Measurements from ENCODE around the gene TEX51.

Gene TEX51

DNA sequence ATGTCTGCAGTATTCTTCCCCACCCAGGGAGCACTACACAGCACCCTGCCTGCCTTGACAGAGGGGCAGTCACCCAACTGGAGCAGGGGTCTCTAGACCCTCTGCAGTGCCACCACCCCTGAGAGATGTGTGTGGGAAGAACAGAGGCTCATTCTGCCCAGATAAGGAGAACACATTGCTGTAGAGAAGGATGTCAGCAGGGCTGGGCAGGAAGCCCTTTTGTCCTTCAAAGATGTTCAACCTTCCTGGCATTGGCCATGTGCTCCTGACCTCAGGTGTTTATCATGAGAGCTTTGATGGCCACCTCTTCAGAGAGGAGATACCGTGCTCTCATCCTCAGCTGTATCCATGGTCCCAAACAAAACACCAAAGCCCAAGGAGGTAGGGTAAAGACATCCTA lies 4.6 kb upstream of the TEX51 start:
- Histone ChIP-seq H3K4me3 (ENCODE audit: low read length) (no peak overlapping the region), H3K9ac (ENCODE audit: low read length) (no peak overlapping the region), H3K4me1 (ENCODE audit: control insufficient read depth, insufficient read depth, low read length) (no peaks in the 10 kb centered on the region), H3K27me3 (replicated peaks; ENCODE audit: control insufficient read depth, insufficient read depth, low read length) (peaks cover 24% of the 10 kb centered on the region), H3K9me3 (ENCODE audit: control insufficient read depth, low read length) (no peaks in the 10 kb centered on the region), H3K36me3 (ENCODE audit: control insufficient read depth, insufficient read depth, low read length, severe bottlenecking) (no peaks in the 10 kb centered on the region)
- no peak for DNase-seq (ENCODE audit: low read depth)

DNA sequence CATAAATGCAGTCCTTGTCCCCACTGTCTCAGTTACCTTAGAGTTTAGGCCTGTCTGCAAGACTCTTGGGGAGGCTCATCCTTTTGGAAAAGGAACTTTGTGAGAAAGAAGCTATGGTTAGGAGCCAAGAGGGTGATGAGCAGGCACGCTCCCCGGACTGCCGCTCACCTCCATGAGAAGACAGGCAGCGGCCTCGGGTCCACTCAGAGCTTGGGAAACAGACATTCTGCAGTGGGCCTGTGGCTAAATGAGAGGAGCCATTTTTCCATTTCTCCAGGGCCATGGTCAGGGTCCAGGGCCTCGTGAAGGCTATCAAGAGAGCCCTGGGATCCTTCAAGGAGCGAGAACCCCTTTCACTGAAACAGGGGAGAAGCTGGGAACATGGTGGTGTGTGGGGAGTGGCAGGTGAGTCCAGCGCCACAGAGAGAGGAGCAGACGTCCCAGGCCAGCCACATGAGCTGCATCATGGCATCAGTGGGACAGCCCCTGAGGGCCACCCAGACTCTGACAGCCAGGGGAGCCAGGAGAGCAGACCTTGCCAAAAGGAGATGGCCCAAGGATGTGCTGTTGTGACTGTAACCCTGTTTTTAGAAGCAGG lies 4.0 kb upstream of the TEX51 start:
- no peak for DNase-seq (ENCODE audit: low read depth)
- H3K27me3 ChIP-seq (replicated peaks; ENCODE audit: control insufficient read depth, insufficient read depth, low read length): peaks cover 23% of the 10 kb centered on the region
- no peak overlapping the region for H3K9ac ChIP-seq (ENCODE audit: low read length)
- no peaks in the 10 kb centered on the region for H3K36me3 ChIP-seq (ENCODE audit: control insufficient read depth, insufficient read depth, low read length, severe bottlenecking)
- H3K4me3 ChIP-seq (ENCODE audit: low read length): no peak overlapping the region
- H3K4me1 ChIP-seq (ENCODE audit: control insufficient read depth, insufficient read depth, low read length): no peaks in the 10 kb centered on the region
- H3K9me3 ChIP-seq (ENCODE audit: control insufficient read depth, low read length): no peaks in the 10 kb centered on the region

DNA sequence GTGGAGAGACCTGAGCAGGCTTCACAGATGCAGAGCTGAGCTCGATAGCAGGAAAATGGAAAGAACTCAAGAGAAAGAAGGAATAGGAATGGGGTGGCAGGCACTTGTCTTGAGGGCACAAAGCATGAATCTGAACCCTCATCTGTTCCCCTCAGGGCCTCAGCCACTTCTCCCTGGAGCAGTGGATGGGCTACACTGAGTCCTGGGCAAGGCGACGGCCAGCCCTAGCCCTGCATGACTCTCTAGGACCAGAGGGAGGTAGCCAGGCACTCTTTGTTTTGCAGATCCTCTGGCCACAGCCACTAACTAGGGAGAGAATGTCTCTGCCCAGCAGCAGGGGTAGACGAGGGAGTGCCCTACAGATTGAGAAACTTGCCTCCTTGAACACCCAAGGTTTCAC lies 3.4 kb upstream of the TEX51 start:
- no peaks in the 10 kb centered on the region for H3K9me3 ChIP-seq (ENCODE audit: control insufficient read depth, low read length)
- no peak overlapping the region for H3K9ac ChIP-seq (ENCODE audit: low read length)
- DNase-seq (ENCODE audit: low read depth): no peak
- H3K4me1 ChIP-seq (ENCODE audit: control insufficient read depth, insufficient read depth, low read length): no peaks in the 10 kb centered on the region
- H3K36me3 ChIP-seq (ENCODE audit: control insufficient read depth, insufficient read depth, low read length, severe bottlenecking): no peaks in the 10 kb centered on the region
- H3K27me3 ChIP-seq (replicated peaks; ENCODE audit: control insufficient read depth, insufficient read depth, low read length): peaks cover 23% of the 10 kb centered on the region
- H3K4me3 ChIP-seq (ENCODE audit: low read length): no peak overlapping the region

DNA sequence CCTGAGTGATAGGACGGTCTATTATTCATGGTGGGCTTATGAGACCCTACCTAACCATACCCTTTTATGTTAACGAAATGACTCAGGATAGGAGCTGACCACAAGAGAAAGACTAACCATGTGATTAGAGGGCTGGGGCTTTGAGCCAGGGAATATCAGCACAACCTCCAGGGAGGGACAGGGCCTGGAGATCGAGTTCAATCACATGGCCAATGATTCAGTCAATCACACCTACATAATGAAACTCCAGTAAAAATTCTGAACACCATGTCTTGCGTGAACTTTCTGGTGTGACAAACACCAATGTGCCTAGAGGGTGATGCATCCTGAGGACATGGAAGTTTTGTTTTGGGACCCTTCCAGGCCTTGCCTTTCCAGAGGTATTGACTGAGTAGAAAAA lies 2.2 kb upstream of the TEX51 start:
- Histone ChIP-seq H3K9me3 (ENCODE audit: control insufficient read depth, low read length) (no peaks in the 10 kb centered on the region), H3K4me1 (ENCODE audit: control insufficient read depth, insufficient read depth, low read length) (no peaks in the 10 kb centered on the region), H3K9ac (ENCODE audit: low read length) (no peak overlapping the region), H3K4me3 (ENCODE audit: low read length) (no peak overlapping the region), H3K27me3 (replicated peaks; ENCODE audit: control insufficient read depth, insufficient read depth, low read length) (peaks cover 14% of the 10 kb centered on the region), H3K36me3 (ENCODE audit: control insufficient read depth, insufficient read depth, low read length, severe bottlenecking) (no peaks in the 10 kb centered on the region)
- no peak for DNase-seq (ENCODE audit: low read depth)

DNA sequence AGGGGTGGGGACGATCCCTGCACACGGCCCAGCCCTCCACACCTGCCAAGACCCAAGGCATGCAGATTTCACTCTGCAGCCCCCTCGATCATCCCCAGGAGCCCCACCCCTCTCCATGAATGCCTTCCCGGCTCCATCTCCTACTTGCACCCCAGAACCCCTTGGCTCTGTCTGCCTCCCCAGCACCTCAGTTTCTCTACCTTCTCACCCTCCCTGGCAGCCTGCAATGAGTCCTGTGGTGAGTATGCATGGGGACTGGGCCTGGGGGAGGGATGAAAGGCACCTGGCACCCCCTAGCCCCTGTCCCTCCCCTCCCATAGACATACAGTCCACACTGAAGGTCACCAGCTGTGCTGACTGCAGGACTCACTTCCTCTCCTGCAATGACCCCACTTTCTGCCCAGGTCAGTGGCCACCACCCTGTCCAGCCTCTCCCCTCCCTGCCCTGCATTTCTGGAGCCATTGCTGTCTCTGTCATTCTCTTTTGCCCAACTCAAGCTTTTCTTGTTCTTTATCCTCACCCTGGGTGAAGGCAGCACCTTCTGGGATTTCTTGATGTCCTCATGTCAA lies 1.0 kb downstream of the TEX51 start:
- peaks cover 15% of the 10 kb centered on the region for H3K9me3 ChIP-seq (ENCODE audit: control insufficient read depth, low read length)
- H3K4me1 ChIP-seq (ENCODE audit: control insufficient read depth, insufficient read depth, low read length): no peaks in the 10 kb centered on the region
- no peaks in the 10 kb centered on the region for H3K36me3 ChIP-seq (ENCODE audit: control insufficient read depth, insufficient read depth, low read length, severe bottlenecking)
- H3K4me3 ChIP-seq (ENCODE audit: low read length): no peak overlapping the region
- no peak overlapping the region for H3K9ac ChIP-seq (ENCODE audit: low read length)
- DNase-seq (ENCODE audit: low read depth): no peak
- H3K27me3 ChIP-seq (replicated peaks; ENCODE audit: control insufficient read depth, insufficient read depth, low read length): peaks cover 13% of the 10 kb centered on the region

DNA sequence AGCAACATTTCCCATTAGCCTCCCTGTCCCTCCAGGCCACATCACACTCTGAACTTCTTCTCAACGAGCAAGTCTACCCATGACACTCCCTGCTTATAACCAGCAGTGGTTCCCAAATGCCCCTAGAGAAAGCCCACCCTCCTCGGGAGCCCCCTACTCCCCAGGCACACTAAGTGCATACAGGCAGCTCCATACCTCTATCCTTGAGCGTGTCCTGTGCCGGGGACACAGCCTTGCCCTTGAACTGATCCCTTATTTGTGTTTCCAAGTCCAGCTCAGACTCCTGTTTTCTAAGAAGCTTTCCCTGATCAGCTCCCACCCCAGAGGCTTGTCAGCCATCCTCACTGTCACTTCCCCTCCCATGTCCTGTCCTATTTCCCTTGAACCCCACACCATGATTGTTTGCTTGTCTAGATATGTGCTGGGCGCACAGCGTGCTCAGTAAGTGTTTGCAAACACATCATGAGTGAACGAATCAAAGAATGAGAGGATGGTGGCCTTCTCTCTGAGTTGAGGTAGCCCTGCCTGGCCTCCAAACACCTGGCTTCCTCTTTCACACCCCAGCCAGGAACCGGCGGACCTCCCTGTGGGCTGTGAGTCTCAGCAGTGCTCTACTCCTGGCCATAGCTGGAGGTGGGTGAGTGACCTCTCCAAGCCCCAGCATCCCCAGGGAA lies 2.1 kb downstream of the TEX51 start:
- Histone ChIP-seq H3K36me3 (ENCODE audit: control insufficient read depth, insufficient read depth, low read length, severe bottlenecking) (no peaks in the 10 kb centered on the region), H3K9me3 (ENCODE audit: control insufficient read depth, low read length) (peaks cover 16% of the 10 kb centered on the region), H3K4me3 (ENCODE audit: low read length) (no peak overlapping the region), H3K9ac (ENCODE audit: low read length) (no peak overlapping the region), H3K4me1 (ENCODE audit: control insufficient read depth, insufficient read depth, low read length) (no peaks in the 10 kb centered on the region), H3K27me3 (replicated peaks; ENCODE audit: control insufficient read depth, insufficient read depth, low read length) (peaks cover 12% of the 10 kb centered on the region)
- no peak for DNase-seq (ENCODE audit: low read depth)

DNA sequence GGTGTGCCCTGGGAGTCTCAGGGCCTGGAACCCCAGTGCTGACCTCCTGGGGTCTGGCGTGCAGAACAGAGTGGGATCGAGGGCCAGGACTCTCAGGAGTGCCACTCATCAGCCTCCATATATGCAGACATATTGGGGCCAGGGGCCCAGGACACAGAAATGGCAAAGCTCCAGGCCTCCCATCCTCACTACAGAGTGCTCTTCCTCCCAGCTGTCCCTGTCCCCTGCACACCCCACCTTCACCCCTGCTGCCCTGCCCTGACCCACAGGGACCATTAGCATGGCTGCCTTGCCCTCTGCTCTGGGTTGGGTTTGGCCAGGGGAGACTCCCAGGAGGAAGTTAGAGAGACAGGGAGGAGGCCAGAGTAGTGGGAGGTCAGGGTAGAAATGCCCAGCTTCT lies 2.8 kb downstream of the TEX51 start:
- Histone ChIP-seq H3K9ac (ENCODE audit: low read length) (no peak overlapping the region), H3K27me3 (replicated peaks; ENCODE audit: control insufficient read depth, insufficient read depth, low read length) (peaks cover 19% of the 10 kb centered on the region), H3K4me1 (ENCODE audit: control insufficient read depth, insufficient read depth, low read length) (no peaks in the 10 kb centered on the region), H3K4me3 (ENCODE audit: low read length) (no peak overlapping the region), H3K36me3 (ENCODE audit: control insufficient read depth, insufficient read depth, low read length, severe bottlenecking) (no peaks in the 10 kb centered on the region), H3K9me3 (ENCODE audit: control insufficient read depth, low read length) (peaks cover 16% of the 10 kb centered on the region)
- no peak for DNase-seq (ENCODE audit: low read depth)

DNA sequence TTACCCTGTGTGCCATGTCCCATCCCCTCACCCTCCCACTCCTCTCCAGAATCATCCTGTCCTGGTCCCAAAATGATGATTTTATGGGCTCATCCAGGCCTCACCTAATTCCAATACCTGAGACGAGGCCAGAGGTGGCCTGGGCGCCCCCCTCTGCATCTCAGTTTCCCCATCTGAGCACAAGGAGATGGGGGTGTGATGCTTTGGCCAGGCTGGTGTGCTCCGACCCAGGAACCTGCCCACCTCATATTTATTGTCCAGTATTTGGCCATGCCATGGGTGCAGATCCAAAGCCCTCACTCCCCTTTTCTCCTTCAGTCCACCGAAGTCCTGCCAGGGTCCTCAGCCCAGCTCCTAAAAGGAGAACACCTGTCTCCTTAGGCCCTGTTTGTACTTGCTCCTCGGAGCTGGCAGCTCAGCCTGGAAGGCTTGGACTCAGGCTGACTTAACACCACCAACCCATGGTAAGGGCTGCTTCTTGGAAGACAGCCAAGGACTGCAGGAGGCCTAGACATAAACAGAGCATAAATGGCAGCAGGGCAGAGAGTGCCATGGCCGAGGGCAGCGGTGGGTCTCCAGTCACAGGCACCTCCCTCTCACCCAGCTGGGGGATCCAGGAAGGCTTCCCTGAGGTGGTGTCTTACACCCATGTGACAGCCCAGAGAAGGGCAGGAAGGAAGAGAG lies 3.6 kb downstream of the TEX51 start:
- Histone ChIP-seq H3K9me3 (ENCODE audit: control insufficient read depth, low read length) (peaks cover 16% of the 10 kb centered on the region), H3K9ac (ENCODE audit: low read length) (no peak overlapping the region), H3K27me3 (replicated peaks; ENCODE audit: control insufficient read depth, insufficient read depth, low read length) (peaks cover 24% of the 10 kb centered on the region), H3K4me1 (ENCODE audit: control insufficient read depth, insufficient read depth, low read length) (no peaks in the 10 kb centered on the region), H3K36me3 (ENCODE audit: control insufficient read depth, insufficient read depth, low read length, severe bottlenecking) (no peaks in the 10 kb centered on the region), H3K4me3 (ENCODE audit: low read length) (no peak overlapping the region)
- DNase-seq (ENCODE audit: low read depth): no peak

DNA sequence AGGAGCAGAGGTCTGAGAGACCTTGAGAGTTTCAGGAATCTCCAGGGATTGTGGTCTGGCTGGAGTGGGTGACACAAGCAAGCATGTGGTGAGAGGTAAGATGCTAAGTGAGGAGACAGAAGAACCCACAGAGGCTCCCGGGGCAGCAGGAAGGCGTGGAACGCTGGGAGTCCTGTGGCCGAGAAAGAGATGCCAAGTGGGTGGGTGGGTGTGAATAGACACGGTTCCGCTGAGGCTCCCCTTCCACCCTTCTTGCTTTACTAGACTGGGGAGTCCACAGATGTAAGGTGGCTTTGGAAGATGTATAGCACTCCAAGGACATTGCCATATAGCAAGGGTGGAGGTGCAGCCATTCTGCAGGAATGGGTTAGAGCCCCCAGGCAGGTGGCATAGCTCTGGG lies 4.2 kb downstream of the TEX51 start:
- H3K4me1 ChIP-seq (ENCODE audit: control insufficient read depth, insufficient read depth, low read length): no peaks in the 10 kb centered on the region
- no peak for DNase-seq (ENCODE audit: low read depth)
- peaks cover 16% of the 10 kb centered on the region for H3K9me3 ChIP-seq (ENCODE audit: control insufficient read depth, low read length)
- no peak overlapping the region for H3K4me3 ChIP-seq (ENCODE audit: low read length)
- no peaks in the 10 kb centered on the region for H3K36me3 ChIP-seq (ENCODE audit: control insufficient read depth, insufficient read depth, low read length, severe bottlenecking)
- no peak overlapping the region for H3K9ac ChIP-seq (ENCODE audit: low read length)
- peaks cover 24% of the 10 kb centered on the region for H3K27me3 ChIP-seq (replicated peaks; ENCODE audit: control insufficient read depth, insufficient read depth, low read length)

DNA sequence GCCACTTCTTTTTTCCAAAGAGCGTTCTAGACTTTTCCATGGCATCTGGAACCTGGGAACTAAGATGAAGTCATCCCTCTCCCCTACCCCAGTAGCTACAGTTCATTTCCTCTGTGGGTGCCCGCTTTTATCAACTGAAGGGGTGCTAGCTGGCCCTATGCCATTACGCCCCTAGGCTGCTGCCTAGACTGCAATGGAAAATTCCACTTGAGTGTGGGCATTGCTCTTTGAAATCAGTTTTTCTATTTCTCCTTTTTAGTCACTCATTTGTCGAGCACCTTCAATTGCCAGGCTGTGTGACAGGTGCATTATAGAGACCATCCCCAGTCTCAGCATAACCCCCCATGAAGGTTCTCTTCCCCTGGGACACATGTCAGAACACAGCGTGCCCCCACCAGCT lies 7.3 kb downstream of the TEX51 start:
- no peak for DNase-seq (ENCODE audit: low read depth)
- H3K36me3 ChIP-seq (ENCODE audit: control insufficient read depth, insufficient read depth, low read length, severe bottlenecking): no peaks in the 10 kb centered on the region
- no peak overlapping the region for H3K9ac ChIP-seq (ENCODE audit: low read length)
- H3K27me3 ChIP-seq (replicated peaks; ENCODE audit: control insufficient read depth, insufficient read depth, low read length): peaks cover 14% of the 10 kb centered on the region
- no peak overlapping the region for H3K4me3 ChIP-seq (ENCODE audit: low read length)
- H3K9me3 ChIP-seq (ENCODE audit: control insufficient read depth, low read length): peaks cover 16% of the 10 kb centered on the region
- no peaks in the 10 kb centered on the region for H3K4me1 ChIP-seq (ENCODE audit: control insufficient read depth, insufficient read depth, low read length)

DNA sequence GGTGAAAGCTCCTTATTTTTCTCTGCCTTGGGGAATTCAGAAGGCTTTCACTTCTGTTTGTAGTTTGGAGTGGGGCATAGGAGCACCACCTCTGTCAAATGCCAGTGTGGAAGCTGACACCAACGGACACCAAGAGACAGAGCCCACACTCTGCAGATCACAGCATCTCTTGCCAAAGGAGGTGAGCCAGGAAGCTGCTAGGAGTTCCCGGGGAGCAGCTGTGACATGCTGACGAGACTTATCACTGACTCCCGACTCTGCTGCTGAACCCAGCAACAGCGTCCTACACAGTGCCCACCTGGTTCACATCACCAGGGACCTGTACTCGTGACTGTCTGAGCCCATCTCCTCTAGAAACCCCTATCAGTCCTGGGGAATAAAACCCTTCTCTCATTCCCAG lies 8.1 kb downstream of the TEX51 start:
- DNase-seq (ENCODE audit: low read depth): no peak
- Histone ChIP-seq H3K27me3 (replicated peaks; ENCODE audit: control insufficient read depth, insufficient read depth, low read length) (peaks cover 14% of the 10 kb centered on the region), H3K9ac (ENCODE audit: low read length) (no peak overlapping the region), H3K9me3 (ENCODE audit: control insufficient read depth, low read length) (peaks cover 16% of the 10 kb centered on the region), H3K36me3 (ENCODE audit: control insufficient read depth, insufficient read depth, low read length, severe bottlenecking) (no peaks in the 10 kb centered on the region), H3K4me3 (ENCODE audit: low read length) (no peak overlapping the region), H3K4me1 (ENCODE audit: control insufficient read depth, insufficient read depth, low read length) (no peaks in the 10 kb centered on the region)

Measured in adipocyte (in vitro differentiated cells).